Endodermal cell (in vitro differentiated cells): Measurements from ENCODE around the gene YY2. TPM values are rescaled to one million over a fixed set of nuclear protein-coding genes. Genes with fewer than 3 reads are reported as not detected.

Experiments
- DNase-seq: peaks from one replicate; pipeline ENCODE4 v3.0.0-alpha.2; 2017
- H3K27ac ChIP-seq: 2 replicates; pipeline ENCODE4 v1.5.1; 2013; ENCODE audit warnings: mild to moderate bottlenecking, low read depth, low read length, moderate library complexity
- H3K27me3 ChIP-seq: 2 replicates; pipeline ENCODE4 v1.6.1; 2013; ENCODE audit warnings: mild to moderate bottlenecking, low read length, moderate library complexity; ENCODE audit not compliant: insufficient read depth, control insufficient read depth, poor library complexity, severe bottlenecking
- H3K36me3 ChIP-seq: 2 replicates; pipeline ENCODE4 v1.7.0; 2013; ENCODE audit warnings: mild to moderate bottlenecking, low read length, moderate library complexity; ENCODE audit not compliant: control insufficient read depth, insufficient read depth
- H3K4me1 ChIP-seq: one replicate; pipeline ENCODE4 v1.7.0; 2013; ENCODE audit warnings: low read length; ENCODE audit not compliant: control insufficient read depth, insufficient read depth
- H3K4me3 ChIP-seq: 2 replicates; pipeline ENCODE4 v1.5.1; 2013; ENCODE audit warnings: mild to moderate bottlenecking, low read length, moderate library complexity
- H3K9ac ChIP-seq: 2 replicates; pipeline ENCODE4 v1.6.1; 2013; ENCODE audit warnings: mild to moderate bottlenecking, low read length, moderate library complexity; ENCODE audit not compliant: poor library complexity, severe bottlenecking; ENCODE audit errors: extremely low read depth
- H3K9me3 ChIP-seq: 2 replicates; pipeline ENCODE4 v1.6.1; 2013; ENCODE audit warnings: mild to moderate bottlenecking, low read length, moderate library complexity; ENCODE audit not compliant: control insufficient read depth
- H3K27ac Mint-ChIP-seq: 2 replicates; pipeline ENCODE4 v1.8.0; 2020; ENCODE audit warnings: mixed read lengths
- H3K27me3 Mint-ChIP-seq: 2 replicates; pipeline ENCODE4 v1.8.0; 2021; ENCODE audit warnings: mild to moderate bottlenecking, mixed read lengths; ENCODE audit not compliant: insufficient read depth
- H3K36me3 Mint-ChIP-seq: 2 replicates; pipeline ENCODE4 v1.8.0; 2020; ENCODE audit warnings: low read depth, mixed read lengths
- H3K4me1 Mint-ChIP-seq: 2 replicates; pipeline ENCODE4 v1.8.0; 2020; ENCODE audit warnings: mixed read lengths
- H3K4me3 Mint-ChIP-seq: 2 replicates; pipeline ENCODE4 v1.8.0; 2020; ENCODE audit warnings: mild to moderate bottlenecking, moderate library complexity, mixed read lengths
- H3K9me3 Mint-ChIP-seq: 2 replicates; pipeline ENCODE4 v1.8.0; 2020; ENCODE audit warnings: mild to moderate bottlenecking, mixed read lengths
- WGBS, 2 experiments: methylation state at CpG; one replicate each; pipeline versions ENCODE4 v1.1.5 to v1.1.7; 2013; ENCODE audit warnings: missing lambda C conversion rate in 2 of 2, mixed read lengths in 1 of 2; ENCODE audit not compliant: insufficient coverage in 1 of 2, insufficient read length in 1 of 2; 5-methylcytosine and 5-hydroxymethylcytosine counted together
- total RNA-seq, 2 donors: library from RNA; stranded (reverse); fragmentation: NEBNext Ultra II Directional in 1 of 2; extraction: Animal tissue kit (Norgen Biotek cat#: 25700) in 1 of 2; gene quantifications; 2 replicates in 1 of 2; 3 replicates in 1 of 2; pipeline ENCODE4 v1.2.1, GENCODE V29; 2021
- TF ChIP-seq, protein P1 (sequence below): fragments of 200-600 bp; sonication (generic); conservative IDR thresholded peaks from 2 replicates; pipeline ENCODE4 v1.5.0; 2021; ENCODE audit warnings: antibody characterized with exemption, mild to moderate bottlenecking

YY2 gene
- total RNA-seq, 2 donors from 2014 or later = 1.4 to 1.9 TPM

DNA sequence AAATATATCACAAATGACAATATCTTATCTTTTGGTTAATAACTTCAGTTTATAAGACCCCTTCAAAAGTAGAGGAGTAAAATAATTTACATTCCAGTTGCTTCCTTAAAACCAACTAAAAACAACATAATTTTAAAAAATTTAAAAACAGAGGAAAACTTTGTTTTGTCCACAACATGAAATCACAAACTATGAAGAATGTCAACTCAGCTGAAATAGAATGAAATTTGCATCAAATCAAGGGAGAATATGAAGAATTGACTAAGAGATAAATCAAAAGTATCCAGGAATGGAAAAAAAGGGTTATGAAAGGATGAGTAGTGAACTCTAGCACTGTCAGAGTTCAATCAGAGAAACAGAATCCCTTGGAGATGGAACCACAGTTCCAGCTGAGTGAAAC is 2.2 kb upstream of the YY2 start:
- no peak overlapping the region for H3K4me3 ChIP-seq
- H3K36me3 Mint-ChIP-seq = peaks cover 43% of the 10 kb centered on the region
- no peaks in the 10 kb centered on the region for H3K4me1 ChIP-seq
- H3K27me3 Mint-ChIP-seq = no peaks in the 10 kb centered on the region
- no peak for DNase-seq
- peaks cover 15% of the 10 kb centered on the region for H3K36me3 ChIP-seq
- H3K27ac Mint-ChIP-seq = no peak overlapping the region
- no peaks in the 10 kb centered on the region for H3K9me3 ChIP-seq
- TF ChIP-seq, protein P1, sequence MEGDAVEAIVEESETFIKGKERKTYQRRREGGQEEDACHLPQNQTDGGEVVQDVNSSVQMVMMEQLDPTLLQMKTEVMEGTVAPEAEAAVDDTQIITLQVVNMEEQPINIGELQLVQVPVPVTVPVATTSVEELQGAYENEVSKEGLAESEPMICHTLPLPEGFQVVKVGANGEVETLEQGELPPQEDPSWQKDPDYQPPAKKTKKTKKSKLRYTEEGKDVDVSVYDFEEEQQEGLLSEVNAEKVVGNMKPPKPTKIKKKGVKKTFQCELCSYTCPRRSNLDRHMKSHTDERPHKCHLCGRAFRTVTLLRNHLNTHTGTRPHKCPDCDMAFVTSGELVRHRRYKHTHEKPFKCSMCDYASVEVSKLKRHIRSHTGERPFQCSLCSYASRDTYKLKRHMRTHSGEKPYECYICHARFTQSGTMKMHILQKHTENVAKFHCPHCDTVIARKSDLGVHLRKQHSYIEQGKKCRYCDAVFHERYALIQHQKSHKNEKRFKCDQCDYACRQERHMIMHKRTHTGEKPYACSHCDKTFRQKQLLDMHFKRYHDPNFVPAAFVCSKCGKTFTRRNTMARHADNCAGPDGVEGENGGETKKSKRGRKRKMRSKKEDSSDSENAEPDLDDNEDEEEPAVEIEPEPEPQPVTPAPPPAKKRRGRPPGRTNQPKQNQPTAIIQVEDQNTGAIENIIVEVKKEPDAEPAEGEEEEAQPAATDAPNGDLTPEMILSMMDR = no peak
- no peaks in the 10 kb centered on the region for H3K4me1 Mint-ChIP-seq
- no peaks in the 10 kb centered on the region for H3K27me3 ChIP-seq
- peaks cover 5% of the 10 kb centered on the region for H3K9me3 Mint-ChIP-seq
- H3K4me3 Mint-ChIP-seq = no peak overlapping the region
- no peak overlapping the region for H3K9ac ChIP-seq
- H3K27ac ChIP-seq = no peak overlapping the region

DNA sequence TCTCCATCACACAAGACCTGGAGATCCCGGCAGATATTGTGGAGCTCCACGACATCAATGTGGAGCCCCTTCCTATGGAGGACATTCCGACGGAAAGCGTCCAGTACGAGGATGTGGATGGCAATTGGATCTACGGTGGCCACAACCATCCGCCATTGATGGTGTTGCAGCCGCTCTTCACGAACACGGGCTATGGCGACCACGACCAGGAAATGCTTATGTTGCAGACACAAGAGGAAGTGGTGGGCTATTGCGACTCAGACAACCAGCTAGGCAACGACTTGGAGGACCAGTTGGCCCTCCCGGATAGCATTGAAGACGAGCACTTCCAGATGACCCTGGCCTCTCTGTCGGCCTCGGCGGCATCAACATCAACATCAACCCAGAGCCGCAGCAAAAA is 717 bp downstream of the YY2 start:
- TF ChIP-seq, protein P1 = no peak
- Mint-ChIP-seq H3K27me3 (no peaks in the 10 kb centered on the region), H3K4me1 (no peaks in the 10 kb centered on the region), H3K36me3 (peaks cover 36% of the 10 kb centered on the region), H3K4me3 (no peak overlapping the region), H3K9me3 (peaks cover 5% of the 10 kb centered on the region), H3K27ac (no peak overlapping the region)
- Histone ChIP-seq H3K4me3 (no peak overlapping the region), H3K4me1 (no peaks in the 10 kb centered on the region), H3K36me3 (peaks cover 15% of the 10 kb centered on the region), H3K9me3 (no peaks in the 10 kb centered on the region), H3K9ac (no peak overlapping the region), H3K27ac (no peak overlapping the region), H3K27me3 (no peaks in the 10 kb centered on the region)
- no peak for DNase-seq
- 98 to 100% methylated on average over 4 to 21 of the region's 21 CpGs for WGBS, 2 experiments

DNA sequence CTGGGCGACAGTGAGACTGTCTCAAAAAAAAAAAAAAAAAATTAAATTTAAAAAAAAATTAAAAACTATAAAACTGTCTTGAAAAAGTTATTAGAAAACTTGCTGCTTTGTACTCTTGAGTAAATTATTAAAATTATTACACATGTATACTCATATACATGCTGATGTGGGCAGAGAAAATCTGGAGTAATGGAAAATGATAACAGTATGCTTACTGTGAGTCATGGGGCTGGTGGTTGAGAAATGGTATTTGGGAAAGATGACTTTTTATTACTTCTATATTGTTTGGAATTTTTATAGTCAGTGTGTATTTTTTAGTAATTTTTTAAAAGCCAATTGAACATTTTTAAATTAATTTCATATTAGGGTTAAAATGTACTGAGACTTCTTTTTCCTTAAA is 7.5 kb downstream of the YY2 start:
- H3K4me1 ChIP-seq = no peaks in the 10 kb centered on the region
- Mint-ChIP-seq H3K36me3 (peaks cover 1% of the 10 kb centered on the region), H3K27ac (no peak overlapping the region), H3K4me1 (peaks cover 5% of the 10 kb centered on the region), H3K4me3 (no peak overlapping the region), H3K27me3 (no peaks in the 10 kb centered on the region), H3K9me3 (no peaks in the 10 kb centered on the region)
- no peaks in the 10 kb centered on the region for H3K36me3 ChIP-seq
- H3K27me3 ChIP-seq = no peaks in the 10 kb centered on the region
- H3K27ac ChIP-seq = no peak overlapping the region
- WGBS, 2 experiments = no CpG with 5 or more reads among the region's 1 CpG
- H3K4me3 ChIP-seq = no peak overlapping the region
- TF ChIP-seq, protein P1 = no peak
- DNase-seq = no peak
- no peaks in the 10 kb centered on the region for H3K9me3 ChIP-seq
- H3K9ac ChIP-seq = no peak overlapping the region
